Mesothelial cell of epicardium (in vitro differentiated cells): ENCODE results near the gene SYTL3. TPM values are rescaled to one million over a fixed set of nuclear protein-coding genes. Genes with fewer than 3 reads are reported as not detected.

Experiments used
- DNase-seq, 2 experiments: peaks; one replicate each; pipeline ENCODE4 v3.0.0; 2021; ENCODE audit warnings: low spot score in 2 of 2; ENCODE audit not compliant: unreplicated experiment in 2 of 2
- H3K27ac Mint-ChIP-seq: 2 replicates; pipeline ENCODE4 v1.8.0; 2021; ENCODE audit warnings: mixed read lengths
- H3K27me3 Mint-ChIP-seq: 2 replicates; pipeline ENCODE4 v1.8.0; 2021; ENCODE audit warnings: low read depth, mixed read lengths
- H3K36me3 Mint-ChIP-seq: 2 replicates; pipeline ENCODE4 v1.8.0; 2021; ENCODE audit warnings: mixed read lengths
- H3K4me1 Mint-ChIP-seq: 2 replicates; pipeline ENCODE4 v1.8.0; 2021; ENCODE audit warnings: mixed read lengths
- H3K4me3 Mint-ChIP-seq: 2 replicates; pipeline ENCODE4 v1.8.0; 2021; ENCODE audit warnings: mild to moderate bottlenecking, moderate library complexity, mixed read lengths
- H3K9me3 Mint-ChIP-seq: 2 replicates; pipeline ENCODE4 v1.8.0; 2021; ENCODE audit warnings: mixed read lengths
- total RNA-seq: library from RNA; stranded (reverse); gene quantifications from 3 replicates; pipeline ENCODE4 v1.2.1, GENCODE V29; 2021
- TF ChIP-seq, protein P1 (sequence below): fragments of 200-600 bp; sonication (generic); IDR thresholded peaks from one replicate; pipeline ENCODE4 v1.5.0; 2021; ENCODE audit warnings: antibody characterized with exemption; ENCODE audit not compliant: unreplicated experiment

Gene SYTL3
- total RNA-seq, 1 donor from 2014 or later: 6.1 TPM

DNA sequence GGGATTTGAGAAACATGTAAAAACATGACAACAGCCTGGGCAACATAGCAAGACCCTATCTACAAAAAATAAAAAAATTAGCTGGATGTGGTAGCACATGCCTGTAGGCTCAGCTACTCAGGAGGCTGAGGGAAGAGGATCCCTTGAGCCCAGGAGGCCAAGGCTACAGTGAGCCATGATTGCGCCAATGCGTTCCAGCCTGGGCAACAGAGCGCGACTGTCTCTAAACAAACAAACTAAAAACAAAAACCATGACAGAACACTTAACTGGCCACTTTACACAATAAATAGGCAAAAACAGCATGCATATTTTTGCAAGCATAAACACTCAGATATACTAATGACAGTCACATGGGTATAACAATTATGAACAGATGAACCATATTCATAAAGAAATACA lies 60.0 kb downstream of the SYTL3 start:
- Mint-ChIP-seq H3K4me3 (no peak overlapping the region), H3K9me3 (no peaks in the 10 kb centered on the region), H3K36me3 (peaks cover 4% of the 10 kb centered on the region), H3K27me3 (no peaks in the 10 kb centered on the region), H3K27ac (no peak overlapping the region), H3K4me1 (peaks cover 38% of the 10 kb centered on the region)
- TF ChIP-seq, protein P1, sequence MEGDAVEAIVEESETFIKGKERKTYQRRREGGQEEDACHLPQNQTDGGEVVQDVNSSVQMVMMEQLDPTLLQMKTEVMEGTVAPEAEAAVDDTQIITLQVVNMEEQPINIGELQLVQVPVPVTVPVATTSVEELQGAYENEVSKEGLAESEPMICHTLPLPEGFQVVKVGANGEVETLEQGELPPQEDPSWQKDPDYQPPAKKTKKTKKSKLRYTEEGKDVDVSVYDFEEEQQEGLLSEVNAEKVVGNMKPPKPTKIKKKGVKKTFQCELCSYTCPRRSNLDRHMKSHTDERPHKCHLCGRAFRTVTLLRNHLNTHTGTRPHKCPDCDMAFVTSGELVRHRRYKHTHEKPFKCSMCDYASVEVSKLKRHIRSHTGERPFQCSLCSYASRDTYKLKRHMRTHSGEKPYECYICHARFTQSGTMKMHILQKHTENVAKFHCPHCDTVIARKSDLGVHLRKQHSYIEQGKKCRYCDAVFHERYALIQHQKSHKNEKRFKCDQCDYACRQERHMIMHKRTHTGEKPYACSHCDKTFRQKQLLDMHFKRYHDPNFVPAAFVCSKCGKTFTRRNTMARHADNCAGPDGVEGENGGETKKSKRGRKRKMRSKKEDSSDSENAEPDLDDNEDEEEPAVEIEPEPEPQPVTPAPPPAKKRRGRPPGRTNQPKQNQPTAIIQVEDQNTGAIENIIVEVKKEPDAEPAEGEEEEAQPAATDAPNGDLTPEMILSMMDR: no peak
- no peak for DNase-seq

GRCh38 chr6:158711264-158711663 lies 61.4 kb downstream of the SYTL3 start:
- peaks cover 4% of the 10 kb centered on the region for H3K36me3 Mint-ChIP-seq
- no peaks in the 10 kb centered on the region for H3K27me3 Mint-ChIP-seq
- peak overlapping the region; percentile 44 for H3K4me3 Mint-ChIP-seq
- H3K4me1 Mint-ChIP-seq: peaks cover 40% of the 10 kb centered on the region
- peak overlapping the region; percentile 91 for H3K27ac Mint-ChIP-seq
- DNase-seq: no peak
- H3K9me3 Mint-ChIP-seq: no peaks in the 10 kb centered on the region
- TF ChIP-seq, protein P1: no peak

DNA sequence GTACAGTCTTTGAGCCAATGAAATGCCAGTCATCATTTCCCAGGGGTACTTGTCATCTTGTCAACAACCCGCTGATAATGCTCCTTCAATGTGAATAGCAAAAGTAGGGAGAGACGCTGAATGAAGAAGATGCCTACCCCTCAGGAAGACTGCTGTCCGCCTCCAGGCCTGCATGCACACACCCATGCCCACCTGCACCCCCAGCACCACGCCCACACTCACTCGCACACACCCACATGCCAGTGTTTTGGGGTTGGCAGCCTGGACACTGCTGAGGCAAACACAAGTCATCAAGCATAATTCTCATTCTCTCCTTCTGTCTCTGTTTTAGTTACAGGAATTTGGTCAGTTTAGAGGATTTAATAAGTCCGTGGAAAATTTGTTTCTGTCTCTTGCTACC lies 63.6 kb downstream of the SYTL3 start:
- no peak overlapping the region for H3K4me3 Mint-ChIP-seq
- DNase-seq: no peak
- TF ChIP-seq, protein P1: no peak
- H3K4me1 Mint-ChIP-seq: peaks cover 19% of the 10 kb centered on the region
- no peaks in the 10 kb centered on the region for H3K9me3 Mint-ChIP-seq
- H3K36me3 Mint-ChIP-seq: peaks cover 4% of the 10 kb centered on the region
- no peak overlapping the region for H3K27ac Mint-ChIP-seq
- no peaks in the 10 kb centered on the region for H3K27me3 Mint-ChIP-seq

DNA sequence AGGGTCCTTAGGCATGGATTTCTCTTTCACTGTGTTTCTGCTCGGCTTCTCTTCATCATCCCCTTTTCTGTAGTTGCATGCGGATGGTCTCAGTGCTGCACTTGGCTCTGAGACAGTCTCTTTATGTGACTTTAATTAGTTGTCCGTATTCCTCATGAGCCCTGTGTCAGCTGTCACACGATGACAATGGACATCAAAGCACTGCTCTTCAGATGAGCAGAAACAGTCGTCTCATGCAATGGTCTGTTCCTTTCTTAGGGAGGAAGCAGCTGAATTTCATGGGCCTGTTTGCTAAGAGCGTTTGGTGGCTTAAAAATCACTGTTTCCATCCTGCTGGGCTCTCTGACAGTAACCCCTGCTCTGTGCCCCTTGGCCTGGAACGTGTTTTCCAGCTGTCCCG lies 64.9 kb downstream of the SYTL3 start:
- H3K9me3 Mint-ChIP-seq: no peaks in the 10 kb centered on the region
- H3K4me1 Mint-ChIP-seq: peaks cover 16% of the 10 kb centered on the region
- no peak overlapping the region for H3K27ac Mint-ChIP-seq
- TF ChIP-seq, protein P1: no peak
- no peak overlapping the region for H3K4me3 Mint-ChIP-seq
- DNase-seq: no peak
- no peaks in the 10 kb centered on the region for H3K27me3 Mint-ChIP-seq
- peaks cover 4% of the 10 kb centered on the region for H3K36me3 Mint-ChIP-seq

DNA sequence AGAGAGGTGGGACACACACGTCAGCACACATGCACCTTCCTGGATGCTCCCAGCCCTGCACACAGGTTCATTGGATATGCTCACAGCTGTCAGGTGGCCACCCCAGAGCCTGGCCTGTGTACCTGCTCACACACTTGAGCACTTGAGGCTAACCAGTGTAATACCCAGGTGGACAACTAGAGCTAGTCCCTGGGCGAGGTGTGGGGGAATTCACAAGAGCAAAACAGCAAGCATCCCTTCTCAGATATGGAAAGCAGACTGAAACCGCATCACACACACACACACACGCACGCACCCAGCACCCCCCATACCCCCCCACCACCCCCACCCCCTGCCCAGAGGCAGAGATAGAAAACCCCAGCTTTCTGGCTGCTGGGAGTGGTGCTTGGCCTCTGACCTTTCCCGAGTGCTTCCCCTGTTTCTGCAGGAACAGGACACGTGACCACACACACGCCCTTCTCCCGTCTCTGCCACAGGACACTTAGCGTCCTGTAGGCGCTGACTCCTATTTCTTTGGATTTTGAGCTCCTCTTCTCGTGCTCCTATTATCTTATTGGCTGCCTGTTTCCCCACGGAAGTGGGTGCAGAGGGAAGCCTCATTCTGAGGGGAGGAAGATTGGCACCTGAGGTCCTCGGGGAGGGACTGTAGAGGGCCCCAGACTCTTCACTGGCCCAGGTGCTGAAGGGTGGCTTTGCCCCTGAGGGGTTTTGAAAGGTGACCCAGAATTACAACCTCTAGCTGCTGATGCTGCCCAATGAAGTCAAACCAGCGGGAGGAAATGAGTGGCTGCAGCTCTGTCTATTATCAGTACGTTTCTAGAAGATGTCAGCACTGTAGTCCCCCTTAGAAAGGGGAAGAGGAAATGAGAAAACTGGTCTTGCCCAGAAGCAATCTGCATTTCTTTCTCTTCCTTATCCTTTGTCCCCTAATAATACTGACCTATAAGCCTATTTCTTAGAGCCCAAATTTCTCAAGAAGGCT lies 65.8 kb downstream of the SYTL3 start:
- peaks cover 4% of the 10 kb centered on the region for H3K36me3 Mint-ChIP-seq
- DNase-seq: no peak
- TF ChIP-seq, protein P1: no peak
- H3K27ac Mint-ChIP-seq: no peak overlapping the region
- H3K27me3 Mint-ChIP-seq: no peaks in the 10 kb centered on the region
- peaks cover 13% of the 10 kb centered on the region for H3K4me1 Mint-ChIP-seq
- H3K9me3 Mint-ChIP-seq: no peaks in the 10 kb centered on the region
- no peak overlapping the region for H3K4me3 Mint-ChIP-seq
